ENCODE results near the gene APOBR.
"Not testable (repeated sequence)": the region's sequence is repeated elsewhere in the genome, so short reads cannot be mapped to it uniquely, and the experiment has no call there.

APOBR gene

GRCh38 chr16:28527100-28527785, 32.8 kb downstream of the APOBR start:
- DNase-seq, result not testable (repeated sequence)

DNA sequence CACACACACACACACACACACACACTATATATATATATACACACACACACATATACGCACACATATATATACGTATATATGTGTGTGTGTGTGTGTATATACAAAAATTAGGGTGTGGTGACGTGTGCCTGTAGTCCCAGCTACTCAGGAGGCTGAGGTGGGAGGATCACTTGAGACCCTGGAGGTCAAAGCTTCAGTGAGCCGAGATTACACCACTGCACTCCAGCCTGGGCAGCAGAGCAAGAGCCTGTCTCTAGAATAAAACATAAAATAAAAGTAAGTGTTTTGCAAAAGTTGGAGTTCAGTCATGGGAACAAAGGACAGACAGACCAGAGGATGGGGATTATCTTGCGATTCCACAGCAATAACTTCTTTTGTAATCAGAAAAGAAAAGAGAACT, 33.5 kb downstream of the APOBR start:
- no peak for DNase-seq

- DNase-seq, result no peak
Measured at GRCh38 chr16:28528463-28528867, 34.0 kb downstream of the APOBR start.

DNA sequence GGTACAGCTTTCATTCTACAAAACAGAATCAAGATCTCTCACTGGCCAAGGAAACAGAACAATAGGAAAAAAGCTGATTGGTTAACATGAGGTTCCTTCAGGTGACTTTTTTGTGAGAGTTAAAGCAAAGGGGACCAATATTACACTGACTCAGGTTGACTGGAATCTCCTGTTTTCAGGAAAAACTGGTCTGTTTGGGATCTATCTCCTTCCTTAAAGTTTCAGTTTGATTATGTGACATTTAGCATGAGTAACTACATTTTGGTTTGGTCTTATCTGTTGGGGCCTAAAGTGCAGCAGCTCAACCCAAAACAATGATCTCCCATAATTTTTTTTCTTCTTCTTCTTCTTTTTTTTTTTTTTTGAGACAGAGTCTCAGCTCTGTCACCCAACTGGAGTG, 34.7 kb downstream of the APOBR start:
- no peak for DNase-seq

GRCh38 chr16:28531777-28532744, 37.6 kb downstream of the APOBR start:
- DNase-seq, result no peak

- no peak for DNase-seq
Measured at GRCh38 chr16:28532940-28533647, 38.7 kb downstream of the APOBR start.

DNA sequence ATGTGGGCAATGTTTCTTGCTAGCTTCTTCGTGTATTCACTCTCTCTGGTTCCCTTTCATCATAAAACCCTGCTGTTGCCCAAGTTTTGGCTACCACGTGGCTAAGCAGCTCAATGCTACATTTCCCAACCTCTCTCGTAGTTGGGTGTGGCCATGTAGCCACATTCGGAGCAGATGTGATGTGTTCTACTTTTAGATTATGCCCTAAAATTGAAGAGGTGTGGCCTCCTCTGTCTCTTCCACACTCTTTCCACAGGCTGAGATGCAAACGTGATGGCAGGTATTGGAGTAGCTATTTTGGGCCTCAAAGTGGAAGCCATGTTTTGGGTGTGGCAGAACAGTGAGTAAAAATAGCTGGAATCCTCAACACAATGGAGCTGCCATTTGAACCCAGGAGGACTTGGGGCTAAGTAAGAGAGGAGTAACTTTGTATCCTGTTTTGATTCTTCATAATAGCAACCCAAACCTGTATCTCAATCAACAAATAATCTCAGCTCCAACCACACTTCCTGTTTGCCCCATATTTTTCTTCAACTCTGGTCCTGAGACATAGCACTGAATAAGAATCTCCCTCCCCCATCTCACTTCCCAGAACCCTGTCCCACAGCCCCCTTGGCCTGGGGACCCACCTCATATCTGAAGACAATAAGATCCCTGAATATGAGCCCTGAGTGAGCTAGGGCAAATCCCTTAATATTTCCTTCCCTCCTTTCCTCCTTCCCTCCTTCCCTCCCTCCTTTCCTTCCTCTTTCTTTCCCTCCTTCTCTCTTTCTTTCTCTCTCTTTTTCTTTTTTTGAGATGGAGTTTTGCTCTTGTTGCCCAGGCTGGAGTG, 40.3 kb downstream of the APOBR start:
- DNase-seq, result no peak

- no peak for DNase-seq
Measured at GRCh38 chr16:28537076-28537475, 42.6 kb downstream of the APOBR start.

GRCh38 chr16:28537964-28538732, 43.7 kb downstream of the APOBR start:
- DNase-seq, result no peak

DNA sequence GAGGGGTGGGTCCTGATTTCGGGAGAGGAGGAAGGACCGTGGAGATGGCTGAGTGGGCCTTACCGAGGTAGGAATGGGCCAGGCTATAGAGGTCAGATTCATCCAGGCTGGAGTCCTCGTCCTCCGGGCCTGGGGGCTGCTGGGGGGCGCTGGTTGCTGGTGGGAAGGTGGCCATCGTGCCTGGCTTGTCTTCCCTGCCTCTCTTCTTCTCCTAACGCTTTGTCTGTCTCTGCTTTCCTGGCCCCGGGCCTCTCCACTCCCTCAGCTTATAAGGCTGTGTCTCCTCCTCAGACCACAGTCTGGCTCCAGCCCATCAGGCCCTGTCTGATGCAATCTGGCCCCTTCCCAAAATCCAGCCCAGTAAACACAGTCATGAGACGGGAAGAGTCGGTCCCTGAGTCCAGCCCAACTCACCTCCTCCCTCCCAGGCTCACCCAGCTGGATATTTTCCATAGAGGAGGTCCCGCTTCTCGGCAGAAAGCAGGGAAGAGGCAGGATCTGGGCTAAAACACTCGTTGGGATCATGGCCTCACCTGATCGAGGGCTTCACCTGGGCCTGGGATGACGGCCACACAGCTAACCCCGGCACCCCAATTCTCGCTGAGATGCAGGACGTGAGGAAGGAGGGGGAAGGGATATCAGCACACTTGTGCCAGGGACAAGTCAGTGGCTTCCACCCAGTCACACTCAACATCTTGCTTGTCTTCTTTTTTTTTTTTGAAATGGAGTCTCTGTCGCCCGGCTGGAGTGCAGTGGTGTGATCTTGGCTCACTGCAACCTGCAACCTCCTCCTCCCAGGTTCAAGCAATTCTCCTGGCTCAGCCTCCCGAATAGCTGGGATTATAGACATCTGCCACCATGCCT, 44.5 kb downstream of the APOBR start, which contains the start of gene NUPR1:
Gene NUPR1, minus strand, starts transcription at position 242 of the 864 bp plus-strand sequence. Its CDS starts 67 bp downstream, at position 175.
- no peak for DNase-seq

GRCh38 chr16:28540346-28540745, 45.9 kb downstream of the APOBR start:
- DNase-seq, result no peak

GRCh38 chr16:28542646-28543045, 48.2 kb downstream of the APOBR start:
- DNase-seq, result no peak

- DNase-seq, result no peak
Measured at GRCh38 chr16:28543072-28543471, 48.6 kb downstream of the APOBR start.

DNA sequence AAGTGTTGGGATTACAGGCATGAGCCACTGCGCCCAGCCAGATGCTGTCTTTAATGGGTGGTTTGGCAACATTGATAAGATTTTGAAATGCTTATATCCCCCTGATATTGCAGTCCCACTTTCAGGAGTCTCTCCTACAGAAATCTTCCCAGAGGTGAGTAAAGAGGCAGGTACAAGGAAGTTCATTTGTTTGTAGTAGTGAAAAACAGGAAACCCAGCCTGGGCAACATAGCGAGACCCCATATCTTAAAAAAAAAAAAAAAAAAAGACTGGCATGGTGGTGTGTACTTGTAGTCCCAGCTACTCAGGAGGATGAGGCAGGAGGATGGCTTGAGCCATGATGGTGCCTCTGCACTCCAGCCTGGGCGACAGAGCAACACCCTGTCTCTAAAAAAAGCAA, 50.6 kb downstream of the APOBR start:
- DNase-seq, result no peak

GRCh38 chr16:28545964-28546363, 51.5 kb downstream of the APOBR start:
- not testable (repeated sequence) for DNase-seq

DNA sequence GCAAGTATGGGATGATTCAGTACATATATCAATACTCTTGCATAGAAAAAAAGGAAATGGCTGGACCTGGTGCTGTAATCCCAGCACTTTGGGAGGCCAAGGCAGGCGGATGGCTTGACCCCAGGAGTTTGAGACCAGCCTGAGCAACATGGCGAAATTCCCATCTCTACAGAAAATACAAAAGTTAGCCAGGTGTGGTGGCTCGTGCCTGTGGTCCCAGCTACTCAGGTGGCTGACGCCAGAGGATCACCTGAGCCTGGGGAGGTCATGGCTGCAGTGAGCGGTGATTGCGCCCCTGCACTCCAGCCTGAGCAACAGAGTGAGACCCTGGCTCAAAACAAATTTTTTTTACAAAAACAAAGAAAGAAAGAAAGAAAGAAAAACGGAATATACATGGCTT, 52.2 kb downstream of the APOBR start:
- DNase-seq, result no peak

DNA sequence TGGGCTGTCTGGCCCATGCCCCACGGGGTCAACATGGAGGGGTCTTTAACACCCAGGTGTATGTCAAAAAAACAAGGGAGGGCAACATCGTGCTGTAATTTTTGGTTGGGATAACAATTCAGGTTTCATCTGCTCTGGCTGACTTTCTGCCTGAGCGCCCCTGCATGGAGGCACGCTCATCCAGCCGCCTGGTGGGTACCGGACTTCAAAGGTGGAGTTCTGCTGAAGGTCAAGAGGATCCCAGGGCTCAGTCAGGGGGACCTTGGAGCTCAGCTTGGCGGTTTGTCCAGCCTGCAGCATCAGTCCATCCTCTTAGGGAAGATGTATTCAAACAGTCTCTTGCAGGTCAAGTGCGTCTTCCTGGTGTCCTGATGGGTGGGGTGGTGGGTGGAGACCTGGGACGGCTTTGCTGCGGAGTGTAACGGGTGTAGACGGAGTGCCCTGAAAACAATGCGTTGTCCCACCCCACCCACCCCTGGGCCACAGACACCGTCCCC, 53.9 kb downstream of the APOBR start:
- DNase-seq, result no peak

Measured in activated CD4-positive, CD25-positive, alpha-beta regulatory T cell treated with anti-CD3 and anti-CD28 coated beads, Interleukin-2, amount 50 U/mL, for 72 hours (primary cell).